HepG2 (cell line): ENCODE results near the gene UGGT1. TPM values are rescaled to one million over a fixed set of nuclear protein-coding genes. Genes with fewer than 3 reads are reported as not detected.

Source experiments
- FIP1L1 ChIP-seq: fragments of 200-400 bp; formaldehyde crosslinking; IDR thresholded peaks from 2 replicates; pipeline ENCODE4 v1.6.1; 2018; ENCODE audit warnings: low read depth, mild to moderate bottlenecking, low read length, moderate library complexity, borderline replicate concordance; ENCODE audit not compliant: insufficient read depth
- FOXJ3 ChIP-seq: sonication (generic); formaldehyde crosslinking; IDR thresholded peaks from 2 replicates; pipeline ENCODE4 v1.4.0; 2020; ENCODE audit warnings: missing genetic modification reagents, mild to moderate bottlenecking, borderline replicate concordance
- PBX2 ChIP-seq: IDR thresholded peaks from 2 replicates; pipeline ENCODE4 v1.6.1; 2016; ENCODE audit warnings: control low read depth
- PRDM10 ChIP-seq: sonication (generic); formaldehyde crosslinking; IDR thresholded peaks from 2 replicates; pipeline ENCODE4 v1.4.0; 2020; ENCODE audit warnings: low read depth, missing genetic modification reagents
- SNRNP70 ChIP-seq: fragments of 200-400 bp; formaldehyde crosslinking; IDR thresholded peaks from 2 replicates; pipeline ENCODE4 v1.6.1; 2017; ENCODE audit warnings: mild to moderate bottlenecking, low read depth, low read length, moderate library complexity
- SYNCRIP ChIP-seq: fragments of 200-400 bp; formaldehyde crosslinking; IDR thresholded peaks from 2 replicates; pipeline ENCODE4 v1.6.1; 2018; ENCODE audit warnings: mild to moderate bottlenecking, low read depth, low read length; ENCODE audit not compliant: insufficient read depth
- ZBTB40 ChIP-seq, 2 experiments: fragments of 450-650 bp in 1 of 2; sonication (generic) in 1 of 2; formaldehyde crosslinking in 1 of 2; IDR thresholded peaks; 2 replicates each; pipeline versions ENCODE4 v1.6.1 to v1.8.0; 2016 to 2022; ENCODE audit warnings: antibody characterized with exemption in 1 of 2, mild to moderate bottlenecking in 1 of 2, missing genetic modification reagents in 1 of 2
- ZNF275 ChIP-seq: sonication (generic); formaldehyde crosslinking; IDR thresholded peaks from 2 replicates; pipeline ENCODE4 v1.8.0; 2022; ENCODE audit warnings: missing genetic modification reagents, mild to moderate bottlenecking, inconsistent platforms, borderline replicate concordance
- ZNF329 ChIP-seq: sonication (generic); formaldehyde crosslinking; IDR thresholded peaks from 2 replicates; pipeline ENCODE4 v1.9.0; 2021; ENCODE audit warnings: low read depth, mild to moderate bottlenecking, missing genetic modification reagents
- polyA plus RNA-seq, 8 experiments: library from polyadenylated mRNA; depleted of rRNA in 3 of 8; stranded (reverse) in 7 of 8; unstranded in 1 of 8; fragments of >200 nt; fragmentation: Illumina TruSeq in 4 of 8; extraction: Trizol in 4 of 8; gene quantifications; 2 replicates each; pipeline versions ENCODE4 v1.2.1 to v1.2.3, GENCODE V29; 2011 to 2016; ENCODE audit warnings: low read depth in 4 of 8, missing spikeins in 1 of 8, mixed read lengths in 1 of 8; ENCODE audit not compliant: insufficient read depth in 1 of 8
- total RNA-seq, 5 experiments: library from RNA; depleted of rRNA; stranded (reverse); fragments of >200 nt; fragmentation: Illumina TruSeq; extraction: Trizol; gene quantifications; 2 replicates each; pipeline ENCODE4 v1.2.3, GENCODE V29; 2016; ENCODE audit warnings: low read depth in 1 of 5

The UGGT1 gene
- total and polyA plus RNA-seq, 2 of the 13 experiments (the other 11 are each of a cell fraction or from before 2014, with no cell fraction given) = 35.8 to 83.2 TPM

GRCh38 chr2:128090945-128091725 lies at the start of gene UGGT1 (continued):
- TF ChIP-seq ZBTB40 (IDR thresholded peaks at IDR 0.05) (peak; percentile 85), ZBTB40 (CRISPR knock-in tag; IDR thresholded peaks at IDR 0.05) (peak; percentile 95), FOXJ3 (CRISPR knock-in tag) (peak; percentile 55; the same call in 1 of the 2 replicates), SYNCRIP (no peak), ZNF275 (CRISPR knock-in tag) (peak; percentile 80; the same call in 1 of the 2 replicates), PBX2 (CRISPR knock-in tag) (no peak), FIP1L1 (peak; percentile 86; the same call in 1 of the 2 replicates), ZNF329 (CRISPR knock-in tag) (0 out of 2 replicates have a peak, but pooled peaks have one; percentile 83), PRDM10 (CRISPR knock-in tag) (peak; percentile 77), SNRNP70 (no peak)
